T-helper 9 cell (primary cell): Measurements from ENCODE around the gene TCAP.
"Not testable (repeated sequence)": the region's sequence is repeated elsewhere in the genome, so short reads cannot be mapped to it uniquely, and the experiment has no call there.

Experiments
- DNase-seq: peaks from one replicate; pipeline ENCODE4 v3.0.0-alpha.2; 2020

TCAP gene

DNA sequence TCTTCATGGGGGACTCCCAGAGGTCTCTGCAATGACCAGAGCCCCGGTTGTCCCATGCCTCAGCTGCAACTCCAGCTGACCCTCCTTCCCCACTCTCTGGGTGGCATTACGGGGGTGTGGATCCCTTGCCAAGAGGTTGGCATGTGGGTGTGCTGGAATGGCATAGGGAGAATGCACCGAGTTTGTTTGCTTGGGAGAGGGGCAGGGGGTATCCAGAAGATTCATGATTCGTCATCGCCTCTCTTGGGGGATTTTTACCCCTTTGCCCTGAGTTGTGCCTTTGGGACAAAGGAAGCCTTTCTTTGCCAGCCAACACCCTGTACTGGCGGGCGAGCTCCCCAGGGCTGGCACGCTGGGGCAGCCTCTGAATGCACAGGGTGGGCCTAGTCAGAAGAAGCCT, 41.2 kb downstream of the TCAP start:
- no peak for DNase-seq

DNA sequence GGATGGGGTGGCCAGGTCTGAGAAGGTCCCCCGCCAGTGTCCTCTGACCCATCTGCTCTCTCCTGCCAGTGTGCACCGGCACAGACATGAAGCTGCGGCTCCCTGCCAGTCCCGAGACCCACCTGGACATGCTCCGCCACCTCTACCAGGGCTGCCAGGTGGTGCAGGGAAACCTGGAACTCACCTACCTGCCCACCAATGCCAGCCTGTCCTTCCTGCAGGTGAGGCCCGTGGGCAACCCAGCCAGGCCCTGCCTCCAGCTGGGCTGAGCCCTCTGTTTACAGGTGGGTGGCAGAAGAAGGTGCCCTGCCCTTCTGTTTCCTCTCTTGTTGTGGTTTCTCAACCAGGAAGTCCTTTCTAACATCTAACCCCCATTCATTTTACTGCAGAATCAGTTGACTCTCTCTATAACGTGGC, 41.8 kb downstream of the TCAP start:
- DNase-seq, result no peak

DNA sequence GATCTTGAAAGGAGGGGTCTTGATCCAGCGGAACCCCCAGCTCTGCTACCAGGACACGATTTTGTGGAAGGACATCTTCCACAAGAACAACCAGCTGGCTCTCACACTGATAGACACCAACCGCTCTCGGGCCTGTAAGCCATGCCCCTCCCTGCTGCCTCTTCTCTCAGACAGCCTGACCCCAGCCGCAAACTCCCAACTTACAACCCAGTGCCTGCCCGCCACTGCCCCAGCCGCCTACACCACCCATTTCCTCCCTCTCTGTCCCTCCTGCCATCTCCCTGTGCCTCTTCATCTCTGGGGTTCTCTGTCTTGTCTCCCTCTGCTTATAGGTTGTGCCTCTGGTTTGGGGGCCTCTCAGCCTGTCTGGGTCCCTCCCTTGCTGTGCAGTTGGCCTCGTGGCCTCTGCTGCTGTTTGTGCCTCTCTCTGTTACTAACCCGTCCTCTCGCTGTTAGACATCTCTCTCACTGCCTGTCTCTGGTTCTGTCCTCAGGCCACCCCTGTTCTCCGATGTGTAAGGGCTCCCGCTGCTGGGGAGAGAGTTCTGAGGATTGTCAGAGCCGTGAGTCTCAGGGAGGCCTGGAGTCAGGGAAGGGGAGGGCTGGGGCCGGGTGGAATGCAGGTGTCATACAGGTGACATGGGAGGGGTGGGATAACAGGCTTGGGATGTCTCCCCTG, 44.3 kb downstream of the TCAP start:
- DNase-seq, result no peak

DNA sequence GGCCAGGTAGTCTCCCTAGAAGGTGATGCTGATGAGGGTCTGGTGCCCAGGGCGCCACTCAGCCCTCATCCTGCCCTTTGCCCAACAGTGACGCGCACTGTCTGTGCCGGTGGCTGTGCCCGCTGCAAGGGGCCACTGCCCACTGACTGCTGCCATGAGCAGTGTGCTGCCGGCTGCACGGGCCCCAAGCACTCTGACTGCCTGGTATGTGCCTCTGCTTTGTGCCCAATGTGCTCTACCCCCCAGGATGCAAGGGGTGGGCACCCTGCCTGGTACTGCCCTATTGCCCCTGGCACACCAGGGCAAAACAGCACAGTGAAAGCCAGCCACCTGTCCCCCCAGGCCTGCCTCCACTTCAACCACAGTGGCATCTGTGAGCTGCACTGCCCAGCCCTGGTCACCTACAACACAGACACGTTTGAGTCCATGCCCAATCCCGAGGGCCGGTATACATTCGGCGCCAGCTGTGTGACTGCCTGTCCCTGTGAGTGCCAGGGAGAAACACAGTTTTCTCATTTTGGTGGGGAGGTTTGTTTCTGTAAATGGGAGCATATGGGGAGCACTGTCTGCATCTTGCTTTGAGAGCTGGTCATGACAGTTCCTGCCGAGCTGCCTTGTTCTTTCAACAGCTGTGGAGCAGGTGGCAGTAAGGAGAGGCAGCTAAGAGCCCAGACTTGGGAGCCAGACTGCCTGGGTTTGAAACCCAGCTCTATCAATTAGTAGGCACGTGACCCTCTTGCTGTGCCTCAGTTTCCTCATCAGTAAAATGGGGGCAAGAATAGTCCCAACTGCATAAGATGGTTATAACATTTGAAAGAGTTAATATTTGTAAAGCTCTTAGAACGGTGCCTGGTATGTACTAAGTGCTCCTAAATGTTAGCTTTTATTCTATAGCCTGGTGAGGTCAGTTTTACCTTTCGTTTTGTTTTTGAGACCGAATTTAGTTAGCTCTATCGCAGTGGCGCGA, 45.1 kb downstream of the TCAP start:
- no peak for DNase-seq

DNA sequence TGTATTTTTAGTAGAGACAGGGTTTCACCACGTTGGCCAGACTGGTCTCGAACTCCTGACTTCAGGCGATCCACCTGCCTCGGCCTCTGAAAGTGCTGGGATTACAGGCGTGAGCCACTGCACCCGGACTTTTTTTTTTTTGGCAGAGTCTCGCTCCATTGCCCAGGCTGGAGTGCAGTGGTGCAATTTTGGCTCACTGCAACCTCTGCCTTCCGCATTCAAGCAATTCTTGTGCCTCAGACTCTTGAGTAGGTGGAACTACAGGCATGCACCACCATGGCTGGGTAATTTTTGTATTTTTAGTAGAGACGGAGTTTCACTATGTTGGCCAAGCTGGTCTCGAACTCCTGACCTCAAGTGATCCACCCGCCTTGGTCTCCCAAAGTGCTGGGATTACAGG, 45.9 kb downstream of the TCAP start:
- not testable (repeated sequence) for DNase-seq

DNA sequence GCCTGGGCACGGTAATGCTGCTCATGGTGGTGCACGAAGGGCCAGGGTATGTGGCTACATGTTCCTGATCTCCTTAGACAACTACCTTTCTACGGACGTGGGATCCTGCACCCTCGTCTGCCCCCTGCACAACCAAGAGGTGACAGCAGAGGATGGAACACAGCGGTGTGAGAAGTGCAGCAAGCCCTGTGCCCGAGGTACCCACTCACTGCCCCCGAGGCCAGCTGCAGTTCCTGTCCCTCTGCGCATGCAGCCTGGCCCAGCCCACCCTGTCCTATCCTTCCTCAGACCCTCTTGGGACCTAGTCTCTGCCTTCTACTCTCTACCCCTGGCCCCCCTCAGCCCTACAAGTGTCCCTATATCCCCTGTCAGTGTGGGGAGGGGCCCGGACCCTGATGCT, 46.7 kb downstream of the TCAP start:
- DNase-seq, result no peak

DNA sequence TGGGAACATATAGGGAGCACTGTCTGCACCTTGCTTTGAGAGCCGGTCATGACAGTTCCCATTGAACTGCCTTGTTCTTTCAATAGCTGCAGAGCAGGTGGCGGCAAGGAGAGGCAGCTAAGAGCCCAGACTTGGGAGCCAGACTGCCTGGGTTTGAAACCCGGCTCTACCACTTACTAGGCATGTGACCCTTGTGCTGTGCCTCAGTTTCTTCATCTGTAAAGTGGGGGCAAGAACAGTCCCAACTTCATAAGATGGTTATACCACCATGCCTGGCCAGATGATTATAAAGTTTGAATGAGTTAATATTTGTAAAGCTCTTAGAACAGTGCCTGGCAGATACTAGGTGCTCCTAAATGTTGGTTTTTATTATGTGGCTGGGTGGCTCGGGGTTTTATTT, 49.1 kb downstream of the TCAP start:
- DNase-seq, result no peak

DNA sequence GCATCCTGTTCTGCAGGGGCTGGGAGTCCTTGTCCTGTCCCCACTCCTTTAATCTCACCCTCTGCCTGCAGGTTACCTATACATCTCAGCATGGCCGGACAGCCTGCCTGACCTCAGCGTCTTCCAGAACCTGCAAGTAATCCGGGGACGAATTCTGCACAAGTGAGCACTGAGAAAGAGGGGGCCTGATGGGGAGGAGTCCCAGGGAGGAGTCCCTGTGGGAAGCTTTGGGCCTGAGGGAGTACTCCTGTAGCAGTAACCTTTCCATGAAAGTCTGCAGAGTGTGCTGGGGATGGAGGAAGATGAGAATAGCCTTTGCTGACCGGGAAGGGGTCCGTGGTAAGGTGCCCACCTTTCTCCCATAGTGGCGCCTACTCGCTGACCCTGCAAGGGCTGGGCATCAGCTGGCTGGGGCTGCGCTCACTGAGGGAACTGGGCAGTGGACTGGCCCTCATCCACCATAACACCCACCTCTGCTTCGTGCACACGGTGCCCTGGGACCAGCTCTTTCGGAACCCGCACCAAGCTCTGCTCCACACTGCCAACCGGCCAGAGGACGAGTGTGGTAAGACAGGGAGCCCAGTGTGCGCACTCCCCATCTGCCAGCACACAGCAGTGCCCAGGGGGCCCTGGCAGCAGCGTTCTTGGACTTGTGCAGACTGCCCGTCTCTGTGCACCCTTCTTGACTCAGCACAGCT, 50.4 kb downstream of the TCAP start:
- no peak for DNase-seq
